Upper lobe of left lung (tissue), 4 donors: ENCODE results near the gene RABEP2.

Experiments
- POLR2A ChIP-seq, 4 donors: fragments of 450-650 bp; IDR thresholded peaks; one replicate each; pipeline ENCODE4 v1.5.1; 2016 to 2017; ENCODE audit warnings: antibody characterized with exemption in 4 of 4, mild to moderate bottlenecking in 2 of 4
- TF ChIP-seq, protein P1 (sequence below), 6 experiments: fragments of 450-650 bp in 4 of 6; fragments of 200-600 bp in 2 of 6; sonication (generic) in 2 of 6; IDR thresholded peaks; one replicate each; pipeline ENCODE4 v1.5.1; 2016 to 2019; ENCODE audit warnings: antibody characterized with exemption in 6 of 6

DNA sequence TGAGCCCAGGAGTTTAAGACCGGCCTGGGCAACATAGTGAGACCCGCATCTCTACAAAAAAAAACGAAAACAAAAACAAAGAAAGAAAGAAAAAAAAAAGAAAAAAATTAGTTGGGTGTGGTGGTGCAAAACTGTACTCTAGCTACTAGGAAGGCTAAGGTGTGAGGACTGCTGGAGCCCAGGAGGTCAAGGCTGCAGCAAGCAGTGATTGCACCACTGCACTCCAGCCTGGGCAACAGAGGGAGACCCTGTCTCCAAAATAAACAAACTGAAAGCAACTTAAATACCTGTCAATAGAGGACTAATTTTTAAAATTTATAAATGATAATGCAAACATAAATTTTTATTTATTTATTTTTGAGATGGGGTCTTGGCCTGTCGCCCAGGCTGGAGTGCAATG lies 29.4 kb downstream of the RABEP2 start:
- TF ChIP-seq, protein P1, sequence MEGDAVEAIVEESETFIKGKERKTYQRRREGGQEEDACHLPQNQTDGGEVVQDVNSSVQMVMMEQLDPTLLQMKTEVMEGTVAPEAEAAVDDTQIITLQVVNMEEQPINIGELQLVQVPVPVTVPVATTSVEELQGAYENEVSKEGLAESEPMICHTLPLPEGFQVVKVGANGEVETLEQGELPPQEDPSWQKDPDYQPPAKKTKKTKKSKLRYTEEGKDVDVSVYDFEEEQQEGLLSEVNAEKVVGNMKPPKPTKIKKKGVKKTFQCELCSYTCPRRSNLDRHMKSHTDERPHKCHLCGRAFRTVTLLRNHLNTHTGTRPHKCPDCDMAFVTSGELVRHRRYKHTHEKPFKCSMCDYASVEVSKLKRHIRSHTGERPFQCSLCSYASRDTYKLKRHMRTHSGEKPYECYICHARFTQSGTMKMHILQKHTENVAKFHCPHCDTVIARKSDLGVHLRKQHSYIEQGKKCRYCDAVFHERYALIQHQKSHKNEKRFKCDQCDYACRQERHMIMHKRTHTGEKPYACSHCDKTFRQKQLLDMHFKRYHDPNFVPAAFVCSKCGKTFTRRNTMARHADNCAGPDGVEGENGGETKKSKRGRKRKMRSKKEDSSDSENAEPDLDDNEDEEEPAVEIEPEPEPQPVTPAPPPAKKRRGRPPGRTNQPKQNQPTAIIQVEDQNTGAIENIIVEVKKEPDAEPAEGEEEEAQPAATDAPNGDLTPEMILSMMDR (IDR thresholded peaks at IDR 0.05) = no peak
- no peak for TF ChIP-seq POLR2A (IDR thresholded peaks at IDR 0.05)
